ENCODE data around the gene SKIL. TPM values are rescaled to one million over a fixed set of nuclear protein-coding genes. Genes with fewer than 3 reads are reported as not detected.

The SKIL gene
- total RNA-seq, 1 experiment from 2014 or later = 15.1 TPM

GRCh38 chr3:170368921-170369320 lies 11.4 kb downstream of the SKIL start:
- no peak for DNase-seq (ENCODE audit: low read depth, low spot score)
- BruUV-seq (replicated peaks) = no TSS peak
- no peak overlapping the region for H3K9ac ChIP-seq (ENCODE audit: low read length)
- H3K36me3 ChIP-seq (ENCODE audit: control insufficient read depth in 1 of 2, insufficient read depth in 2 of 2, low read length in 2 of 2) = no peaks in the 10 kb centered on the region
- H3K27ac ChIP-seq (ENCODE audit: low read depth, low read length) = no peak overlapping the region
- no peak overlapping the region for H3K4me2 ChIP-seq (ENCODE audit: low read length)
- no peaks in the 10 kb centered on the region for H3K9me2 ChIP-seq (ENCODE audit: insufficient read depth)
- ChIA-PET POLR2A (no interaction called here), CTCF (interaction anchor here (0.5 kb wide), 1 partner anchor 23 kb away, joined by 3 read pairs; no protein-coding TSS in a partner anchor), RAD21 (ENCODE audit: low non-redundant PET in 1 of 2, low total read pairs in 2 of 2, uncharacterized antibody in 2 of 2, unreplicated experiment in 2 of 2) (no interaction called here)
- H3K79me2 ChIP-seq (ENCODE audit: insufficient read depth, low read length) = no peaks in the 10 kb centered on the region; the same call in 1 of the 2 replicates
- ATAC-seq = no peak
- TF ChIP-seq ZNF274 (IDR thresholded peaks at IDR 0.05; ENCODE audit: low read depth, low read length) (no peak), RAD21 (IDR thresholded peaks at IDR 0.05; ENCODE audit: low read depth) (peak; percentile 65), CTCF (IDR thresholded peaks at IDR 0.05 in 2 of 3, conservative IDR thresholded peaks at IDR 0.05 in 1 of 3; ENCODE audit: borderline replicate concordance in 1 of 3, insufficient read depth in 1 of 3, low read depth in 2 of 3, low read length in 2 of 3) (peak; percentile 37 to 60 (median 38); a peak in 4 of 6 replicates), TCF7L2 (IDR thresholded peaks at IDR 0.05; ENCODE audit: borderline replicate concordance, extremely low read depth, insufficient read depth, insufficient read length) (no peak), SRF (IDR thresholded peaks at IDR 0.05; ENCODE audit: low read depth) (no peak), FOSL1 (IDR thresholded peaks at IDR 0.05; ENCODE audit: low read depth) (no peak)
- no peaks in the 10 kb centered on the region for H4K20me1 ChIP-seq (ENCODE audit: insufficient read depth)
- no peak overlapping the region for H2AFZ ChIP-seq (ENCODE audit: low read depth, low read length, poor library complexity, severe bottlenecking)
- intact Hi-C loops (cut with micrococcal nuclease) = loop anchor here (2.0 kb wide), 1 partner anchor 58 kb away; no protein-coding TSS in a partner anchor
- no peak overlapping the region for H3K4me3 ChIP-seq (replicated peaks in 1 of 2; ENCODE audit: low read depth in 1 of 2, low read length in 2 of 2)
- H3K27me3 ChIP-seq (ENCODE audit: insufficient read depth, low read length) = no peaks in the 10 kb centered on the region
- no peaks in the 10 kb centered on the region for H3K9me3 ChIP-seq (ENCODE audit: control insufficient read depth in 1 of 2, insufficient read depth in 1 of 2, low read depth in 1 of 2, low read length in 2 of 2)
- H3K4me1 ChIP-seq (ENCODE audit: control insufficient read depth in 1 of 2, insufficient read depth in 2 of 2, low read length in 2 of 2) = no peaks in the 10 kb centered on the region

- POLR2A ChIA-PET = no interaction called here
- no peaks in the 10 kb centered on the region for H3K27me3 ChIP-seq (ENCODE audit: insufficient read depth, low read length)
- TF ChIP-seq POLR2AphosphoS5 (IDR thresholded peaks at IDR 0.05; ENCODE audit: low read depth, low read length) = no peak
- no peak for TF ChIP-seq RAD21 (IDR thresholded peaks at IDR 0.05; ENCODE audit: low read depth)
- TF ChIP-seq SIN3A (IDR thresholded peaks at IDR 0.05; ENCODE audit: low read depth) = no peak
- TF ChIP-seq YY1 (IDR thresholded peaks at IDR 0.05; ENCODE audit: extremely low read depth, insufficient replicate concordance, low read depth, low read length) = no peak
- TF ChIP-seq REST (IDR thresholded peaks at IDR 0.05; ENCODE audit: low read depth) = no peak
- TF ChIP-seq FOSL1 (IDR thresholded peaks at IDR 0.05; ENCODE audit: low read depth) = no peak
Observed at GRCh38 chr3:170372190-170372879, 14.8 kb downstream of the SKIL start.

More at GRCh38 chr3:170372190-170372879, 14.8 kb downstream of the SKIL start:
- H3K27ac ChIP-seq (ENCODE audit: low read depth, low read length) = no peak overlapping the region
- H3K4me2 ChIP-seq (ENCODE audit: low read length) = no peak overlapping the region
- CTCF ChIA-PET = no interaction called here
- no peaks in the 10 kb centered on the region for H4K20me1 ChIP-seq (ENCODE audit: insufficient read depth)
- no peaks in the 10 kb centered on the region for H3K4me1 ChIP-seq (ENCODE audit: control insufficient read depth in 1 of 2, insufficient read depth in 2 of 2, low read length in 2 of 2)
- no peak overlapping the region for H3K4me3 ChIP-seq (replicated peaks in 1 of 2; ENCODE audit: low read depth in 1 of 2, low read length in 2 of 2)
- DNase-seq (ENCODE audit: low read depth, low spot score) = no peak
- intact Hi-C loops (cut with micrococcal nuclease) = no loop called here
- no peaks in the 10 kb centered on the region; the same call in 1 of the 2 replicates for H3K79me2 ChIP-seq (ENCODE audit: insufficient read depth, low read length)
- RAD21 ChIA-PET (ENCODE audit: low non-redundant PET in 1 of 2, low total read pairs in 2 of 2, uncharacterized antibody in 2 of 2, unreplicated experiment in 2 of 2) = no interaction called here
- no peak overlapping the region for H3K9ac ChIP-seq (ENCODE audit: low read length)
- no peak for ATAC-seq
- no peak overlapping the region for H2AFZ ChIP-seq (ENCODE audit: low read depth, low read length, poor library complexity, severe bottlenecking)
- BruUV-seq (replicated peaks) = no TSS peak
- H3K9me3 ChIP-seq (ENCODE audit: control insufficient read depth in 1 of 2, insufficient read depth in 1 of 2, low read depth in 1 of 2, low read length in 2 of 2) = no peaks in the 10 kb centered on the region
- no peaks in the 10 kb centered on the region for H3K9me2 ChIP-seq (ENCODE audit: insufficient read depth)
- H3K36me3 ChIP-seq (ENCODE audit: control insufficient read depth in 1 of 2, insufficient read depth in 2 of 2, low read length in 2 of 2) = no peaks in the 10 kb centered on the region
